GM15510 (cell line): ENCODE measurements around the gene MBNL1.

Experiments
- POLR2A ChIP-seq: IDR thresholded peaks from 3 replicates; pipeline ENCODE4 v1.6.1; 2011; ENCODE audit warnings: borderline replicate concordance; ENCODE audit not compliant: insufficient read length; ENCODE audit errors: extremely low read depth

Gene MBNL1

GRCh38 chr3:152392272-152392880 lies 123.6 kb downstream of the MBNL1 start:
- TF ChIP-seq POLR2A = no peak

- TF ChIP-seq POLR2A = no peak
Observed at GRCh38 chr3:152394246-152394645, 125.5 kb downstream of the MBNL1 start.

- TF ChIP-seq POLR2A = no peak
Observed at GRCh38 chr3:152395764-152396163, 127.0 kb downstream of the MBNL1 start.

- no peak for TF ChIP-seq POLR2A
Observed at GRCh38 chr3:152396867-152397266, 128.1 kb downstream of the MBNL1 start.

GRCh38 chr3:152398495-152398894 lies 129.8 kb downstream of the MBNL1 start:
- no peak for TF ChIP-seq POLR2A

GRCh38 chr3:152399374-152399773 lies 130.6 kb downstream of the MBNL1 start:
- no peak for TF ChIP-seq POLR2A

- no peak for TF ChIP-seq POLR2A
Observed at GRCh38 chr3:152400887-152401286, 132.2 kb downstream of the MBNL1 start.

- no peak for TF ChIP-seq POLR2A
Observed at GRCh38 chr3:152402695-152403451, 134.1 kb downstream of the MBNL1 start.

GRCh38 chr3:152403632-152404066 lies 134.9 kb downstream of the MBNL1 start:
- no peak for TF ChIP-seq POLR2A

- no peak for TF ChIP-seq POLR2A
Observed at GRCh38 chr3:152404976-152405375, 136.2 kb downstream of the MBNL1 start.

GRCh38 chr3:152405915-152406802 lies 137.4 kb downstream of the MBNL1 start:
- TF ChIP-seq POLR2A = no peak

GRCh38 chr3:152413240-152413639 lies 144.5 kb downstream of the MBNL1 start:
- no peak for TF ChIP-seq POLR2A

GRCh38 chr3:152416808-152417580 lies 148.3 kb downstream of the MBNL1 start:
- no peak for TF ChIP-seq POLR2A

GRCh38 chr3:152419748-152420147 lies 151.0 kb downstream of the MBNL1 start:
- TF ChIP-seq POLR2A = no peak

- no peak for TF ChIP-seq POLR2A
Observed at GRCh38 chr3:152421162-152421561, 152.4 kb downstream of the MBNL1 start.

GRCh38 chr3:152426393-152426792 lies 157.7 kb downstream of the MBNL1 start:
- TF ChIP-seq POLR2A = no peak

- TF ChIP-seq POLR2A = no peak
Observed at GRCh38 chr3:152428577-152428976, 159.8 kb downstream of the MBNL1 start.
